NCI-H82 treated with DMSO at 0.1 percent for 48 hours (cell line): ENCODE data around the gene EPG5.
"Not testable (repeated sequence)": the region's sequence is repeated elsewhere in the genome, so short reads cannot be mapped to it uniquely, and the experiment has no call there.

Source experiments
- DNase-seq: peaks from one replicate; lab custom pipeline; 2025; ENCODE audit not compliant: unreplicated experiment; lab: John Stamatoyannopoulos, UW

EPG5 gene

DNA sequence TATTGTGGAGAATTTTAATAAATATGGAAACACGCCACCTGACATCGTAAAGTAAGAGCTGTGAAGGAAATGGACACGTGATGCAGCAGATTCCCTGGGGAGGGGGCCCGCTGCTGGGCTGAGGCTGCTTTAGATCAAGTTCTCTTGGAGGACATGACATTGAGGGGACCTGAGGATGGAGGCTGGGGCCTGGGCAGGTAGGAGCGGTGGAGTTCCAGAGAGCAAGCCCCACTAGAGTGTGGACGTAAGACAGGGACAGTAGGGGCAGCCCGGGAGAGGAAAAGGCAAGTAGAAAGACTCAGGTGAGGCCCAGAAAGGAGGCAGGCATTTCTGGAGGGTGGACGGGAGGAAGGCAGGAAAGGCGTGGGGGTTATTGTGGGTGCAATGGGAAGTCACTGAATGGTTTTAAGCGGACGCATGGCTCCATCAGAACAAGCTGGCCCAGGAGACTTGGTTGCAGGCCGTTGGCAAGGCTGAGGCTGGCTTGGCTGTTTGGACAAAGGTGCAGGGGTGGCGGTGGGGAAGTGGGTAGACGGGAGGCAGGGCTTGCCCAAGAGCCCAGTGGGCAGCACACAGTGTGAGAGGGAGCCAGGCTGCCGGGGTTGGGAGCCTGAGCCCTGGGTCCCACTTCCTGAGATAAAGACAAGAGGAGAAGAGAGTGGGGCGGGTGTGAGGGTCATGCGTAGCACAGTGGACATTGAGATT is 125.9 kb downstream of the EPG5 start:
- DNase-seq = no peak

DNA sequence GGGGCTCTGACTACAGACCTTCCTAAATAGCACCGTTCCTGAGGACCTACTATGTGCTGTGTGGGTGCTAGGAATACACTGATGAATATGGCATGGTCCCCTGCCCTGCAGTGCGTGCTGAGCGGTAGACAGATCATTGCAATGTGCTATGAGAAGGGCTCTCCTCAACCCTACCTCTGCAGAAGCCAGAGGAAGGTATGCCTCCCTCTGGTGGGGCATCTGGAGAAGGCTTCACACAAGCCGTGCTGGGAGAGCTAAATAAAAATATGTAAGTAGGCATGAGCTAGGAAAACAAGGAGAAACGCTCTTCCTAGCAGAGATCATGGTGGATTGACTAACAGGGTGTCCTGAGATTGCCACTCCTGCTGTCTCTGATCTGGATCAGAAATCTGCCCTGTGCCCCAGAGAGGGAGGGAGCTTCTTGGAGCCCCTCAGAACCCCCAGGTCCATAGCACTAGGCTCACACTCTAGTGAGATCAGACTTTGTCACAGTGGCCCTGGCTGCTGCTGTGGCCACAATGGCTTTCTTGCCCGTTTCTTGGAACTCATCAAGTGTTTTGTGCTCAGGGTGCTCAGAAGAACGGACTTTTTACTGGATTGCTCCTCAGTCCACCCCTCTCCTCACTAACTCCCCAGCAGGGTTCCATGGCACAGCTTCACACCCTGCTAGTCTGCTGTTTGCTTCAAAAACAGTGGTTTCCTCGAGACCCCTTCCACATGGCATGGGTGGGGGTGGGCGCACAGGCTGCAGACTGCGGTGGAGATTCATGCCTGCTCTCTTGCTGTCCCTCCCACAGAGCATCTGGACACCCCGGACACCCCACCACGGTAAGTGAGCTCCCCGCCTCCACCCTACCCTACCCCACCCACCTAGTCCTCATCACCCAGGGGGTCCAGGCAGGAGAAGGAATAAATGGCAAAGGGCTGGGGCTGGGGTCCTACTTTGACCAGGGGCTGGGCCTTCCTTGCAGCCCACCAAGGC is 127.4 kb downstream of the EPG5 start:
- no peak for DNase-seq

DNA sequence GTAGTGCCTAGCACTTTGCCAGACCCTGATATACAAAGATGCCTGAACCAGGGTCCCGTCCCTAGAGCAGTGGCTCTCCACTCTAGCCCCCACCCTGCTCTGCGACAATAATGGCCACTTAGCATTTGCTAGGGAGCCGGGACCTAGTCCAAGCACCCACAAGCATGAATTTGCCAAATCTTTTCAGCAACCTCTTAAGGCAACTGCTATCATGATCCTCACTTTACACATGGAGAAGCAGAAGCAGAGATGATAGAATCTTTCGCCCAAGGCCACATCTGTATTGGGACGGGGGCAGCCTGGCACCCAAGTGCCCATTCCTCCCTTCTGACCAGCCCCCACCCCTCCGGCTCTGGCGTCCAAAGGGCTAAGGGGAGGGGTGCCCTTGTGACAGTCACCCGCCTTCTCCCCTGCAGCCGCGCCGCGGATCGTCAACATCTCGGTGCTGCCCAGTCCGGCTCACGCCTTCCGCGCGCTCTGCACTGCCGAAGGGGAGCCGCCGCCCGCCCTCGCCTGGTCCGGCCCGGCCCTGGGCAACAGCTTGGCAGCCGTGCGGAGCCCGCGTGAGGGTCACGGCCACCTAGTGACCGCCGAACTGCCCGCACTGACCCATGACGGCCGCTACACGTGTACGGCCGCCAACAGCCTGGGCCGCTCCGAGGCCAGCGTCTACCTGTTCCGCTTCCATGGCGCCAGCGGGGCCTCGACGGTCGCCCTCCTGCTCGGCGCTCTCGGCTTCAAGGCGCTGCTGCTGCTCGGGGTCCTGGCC is 128.6 kb downstream of the EPG5 start:
- no peak for DNase-seq

DNA sequence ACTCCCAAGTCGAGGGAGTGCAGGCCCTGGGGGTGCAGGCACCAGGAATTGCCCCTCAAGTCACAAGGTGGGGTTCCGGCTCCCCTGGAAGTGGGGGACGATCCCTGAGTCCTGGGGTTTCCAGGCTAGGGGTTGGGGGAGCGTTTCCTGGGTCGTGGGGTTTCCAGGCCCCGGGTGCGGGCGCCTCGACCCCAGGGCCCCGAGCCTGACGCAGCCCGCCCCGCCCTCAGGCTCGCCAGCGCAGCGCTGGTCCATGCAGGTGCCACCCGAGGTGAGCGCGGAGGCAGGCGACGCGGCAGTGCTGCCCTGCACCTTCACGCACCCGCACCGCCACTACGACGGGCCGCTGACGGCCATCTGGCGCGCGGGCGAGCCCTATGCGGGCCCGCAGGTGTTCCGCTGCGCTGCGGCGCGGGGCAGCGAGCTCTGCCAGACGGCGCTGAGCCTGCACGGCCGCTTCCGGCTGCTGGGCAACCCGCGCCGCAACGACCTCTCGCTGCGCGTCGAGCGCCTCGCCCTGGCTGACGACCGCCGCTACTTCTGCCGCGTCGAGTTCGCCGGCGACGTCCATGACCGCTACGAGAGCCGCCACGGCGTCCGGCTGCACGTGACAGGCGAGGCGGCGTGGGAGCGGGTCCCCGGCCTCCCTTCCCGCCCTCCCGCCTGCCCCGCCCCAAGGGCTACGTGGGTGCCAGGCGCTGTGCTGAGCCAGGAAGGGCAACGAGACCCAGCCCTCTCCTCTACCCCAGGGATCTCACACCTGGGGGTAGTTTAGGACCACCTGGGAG is 129.7 kb downstream of the EPG5 start:
- DNase-seq = no peak

DNA sequence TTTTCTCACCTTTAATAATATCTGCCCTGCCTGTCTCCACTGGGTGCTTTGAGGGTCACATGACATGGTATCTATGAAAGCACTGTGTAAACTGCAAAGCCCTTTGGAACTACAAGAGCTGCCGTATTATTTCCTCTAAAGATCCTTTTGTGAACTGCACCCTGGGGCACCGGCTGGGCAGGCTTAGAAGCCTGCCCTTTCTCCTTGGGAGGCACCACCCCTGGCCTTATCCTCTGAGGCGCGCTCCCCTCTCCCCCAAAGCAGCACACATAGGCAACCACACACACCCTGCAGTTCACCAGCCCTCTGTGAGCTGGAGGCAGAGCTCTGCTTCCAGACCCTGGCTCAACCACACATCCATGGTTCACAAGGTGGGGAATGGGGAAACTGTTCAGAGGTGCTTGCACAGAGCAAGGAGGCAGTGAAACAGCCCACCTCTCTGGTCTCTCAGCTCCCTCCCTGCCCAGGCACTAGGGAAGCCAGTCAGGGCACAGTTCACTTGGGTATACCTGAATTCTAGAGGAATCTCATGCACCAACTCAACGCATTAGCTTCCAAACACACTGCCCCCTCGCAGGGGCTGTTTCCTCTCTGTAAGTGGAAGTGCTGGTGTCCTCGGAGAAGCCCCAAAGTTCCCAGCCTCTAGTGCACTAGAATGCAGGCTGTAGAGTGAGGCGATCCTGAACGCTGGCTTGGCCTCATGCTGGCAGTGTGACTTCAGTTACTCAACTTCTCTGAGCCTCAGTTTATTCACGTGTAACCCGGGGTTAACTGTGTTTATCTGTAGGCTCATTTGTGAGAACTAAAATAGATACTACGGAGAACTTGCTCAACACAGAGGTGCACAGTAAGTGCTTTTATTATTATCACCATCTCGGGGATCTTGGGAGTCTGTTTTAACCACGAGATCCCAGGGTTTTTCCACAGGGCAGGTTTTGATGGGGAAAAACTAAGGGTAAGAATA is 130.6 kb downstream of the EPG5 start:
- DNase-seq = no peak

DNA sequence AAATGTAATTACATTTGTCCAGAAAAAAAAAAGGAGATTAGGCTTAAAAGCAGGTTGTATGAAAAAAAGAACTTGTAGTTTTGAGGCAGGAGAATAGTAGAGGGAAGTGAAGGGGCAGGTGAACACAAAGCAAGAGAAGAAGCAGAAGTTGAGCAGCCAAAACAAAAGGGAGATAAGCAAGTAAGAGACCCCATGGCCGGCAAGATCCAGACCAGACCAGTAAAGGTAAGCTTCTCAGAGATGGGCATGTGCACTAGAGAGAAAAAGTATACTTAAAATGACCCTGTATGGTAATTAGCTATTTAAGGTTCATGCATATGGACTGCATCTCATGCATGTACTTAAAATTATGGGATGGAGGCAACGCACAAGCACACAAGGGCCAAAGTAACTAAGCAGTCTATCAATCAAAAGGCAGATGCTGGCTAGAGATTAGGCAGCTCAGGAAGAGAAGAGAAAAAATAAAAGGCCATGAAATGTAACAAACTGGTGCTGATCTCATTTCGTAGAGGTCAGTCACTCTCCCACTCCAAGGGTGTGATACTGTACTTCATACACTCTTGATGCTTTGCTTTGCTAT is 132.0 kb downstream of the EPG5 start:
- DNase-seq = no peak

DNA sequence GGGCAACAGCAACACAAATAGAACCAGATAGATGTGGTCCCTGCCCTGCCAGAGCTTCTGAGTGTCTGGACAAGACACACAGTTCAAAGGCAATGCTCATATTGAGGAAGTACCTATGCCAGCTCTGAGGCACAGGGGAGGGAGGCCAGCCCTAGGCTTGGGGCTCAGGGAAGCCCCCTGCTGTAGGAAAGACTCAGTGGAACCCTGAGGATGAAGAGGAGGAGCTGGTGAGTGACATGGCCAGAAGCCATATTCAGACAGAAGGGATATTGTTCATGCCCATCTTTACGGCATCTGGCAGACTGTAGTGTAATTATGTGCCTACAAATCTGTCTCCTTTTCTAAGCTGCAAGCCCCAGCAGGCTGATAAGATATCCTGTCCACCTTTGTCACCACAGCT is 132.8 kb downstream of the EPG5 start:
- no peak for DNase-seq

DNA sequence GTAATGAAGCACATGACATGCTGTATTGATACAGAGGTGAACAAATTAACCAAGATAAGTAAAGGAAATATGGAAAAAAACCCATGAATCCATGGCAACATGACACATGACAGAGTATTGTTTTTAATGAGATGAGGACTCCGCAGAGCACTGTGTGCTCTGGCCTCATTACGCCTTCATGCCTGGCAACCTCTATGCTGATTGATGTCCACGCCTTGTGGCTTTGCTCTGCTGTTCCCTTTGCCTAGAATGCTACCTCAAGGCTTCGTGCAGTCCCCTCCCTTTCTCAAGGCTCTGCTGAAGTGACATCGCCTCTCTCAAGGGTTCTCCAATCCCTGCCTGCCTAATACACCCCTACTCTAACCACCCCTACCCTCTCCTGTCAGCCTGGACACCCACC is 133.3 kb downstream of the EPG5 start:
- DNase-seq = no peak

DNA sequence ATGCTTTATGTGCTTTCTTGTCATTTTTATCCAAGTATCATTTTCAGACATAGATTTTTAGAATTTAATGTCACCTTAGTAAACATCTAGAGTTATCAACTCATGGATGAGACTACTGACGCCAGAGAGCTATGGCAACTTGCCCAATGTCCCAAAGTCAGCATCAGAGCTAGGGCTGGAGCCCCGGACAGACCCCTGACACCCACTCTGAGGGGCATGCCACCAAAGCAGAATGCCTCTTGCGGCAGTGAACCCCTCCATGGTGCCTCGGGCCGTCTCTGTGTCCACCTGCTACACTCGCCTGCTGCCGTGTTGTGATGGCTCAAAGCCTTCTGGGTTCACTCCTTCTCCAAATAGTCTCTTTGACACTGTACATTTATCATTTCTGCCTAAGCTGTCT is 136.2 kb downstream of the EPG5 start:
- DNase-seq = no peak

DNA sequence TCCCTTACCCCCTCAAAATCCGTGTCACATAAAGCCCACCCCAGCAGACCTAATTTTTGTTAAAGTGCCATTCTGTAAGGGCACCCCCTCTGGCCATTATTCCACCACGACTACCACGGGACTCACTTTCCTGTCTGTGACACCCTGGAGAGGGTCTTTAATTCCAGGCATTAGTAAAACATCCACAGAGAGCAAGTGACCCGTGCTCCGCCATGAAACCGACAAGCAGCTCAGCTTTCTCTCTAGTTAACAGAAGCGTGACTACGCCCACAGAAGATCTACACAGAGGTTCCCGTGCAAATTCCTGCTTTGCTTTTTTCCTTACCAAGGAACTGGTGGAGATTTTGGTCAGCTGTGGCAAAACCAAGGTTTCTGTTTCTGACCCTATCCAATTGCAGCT is 137.3 kb downstream of the EPG5 start:
- no peak for DNase-seq

DNA sequence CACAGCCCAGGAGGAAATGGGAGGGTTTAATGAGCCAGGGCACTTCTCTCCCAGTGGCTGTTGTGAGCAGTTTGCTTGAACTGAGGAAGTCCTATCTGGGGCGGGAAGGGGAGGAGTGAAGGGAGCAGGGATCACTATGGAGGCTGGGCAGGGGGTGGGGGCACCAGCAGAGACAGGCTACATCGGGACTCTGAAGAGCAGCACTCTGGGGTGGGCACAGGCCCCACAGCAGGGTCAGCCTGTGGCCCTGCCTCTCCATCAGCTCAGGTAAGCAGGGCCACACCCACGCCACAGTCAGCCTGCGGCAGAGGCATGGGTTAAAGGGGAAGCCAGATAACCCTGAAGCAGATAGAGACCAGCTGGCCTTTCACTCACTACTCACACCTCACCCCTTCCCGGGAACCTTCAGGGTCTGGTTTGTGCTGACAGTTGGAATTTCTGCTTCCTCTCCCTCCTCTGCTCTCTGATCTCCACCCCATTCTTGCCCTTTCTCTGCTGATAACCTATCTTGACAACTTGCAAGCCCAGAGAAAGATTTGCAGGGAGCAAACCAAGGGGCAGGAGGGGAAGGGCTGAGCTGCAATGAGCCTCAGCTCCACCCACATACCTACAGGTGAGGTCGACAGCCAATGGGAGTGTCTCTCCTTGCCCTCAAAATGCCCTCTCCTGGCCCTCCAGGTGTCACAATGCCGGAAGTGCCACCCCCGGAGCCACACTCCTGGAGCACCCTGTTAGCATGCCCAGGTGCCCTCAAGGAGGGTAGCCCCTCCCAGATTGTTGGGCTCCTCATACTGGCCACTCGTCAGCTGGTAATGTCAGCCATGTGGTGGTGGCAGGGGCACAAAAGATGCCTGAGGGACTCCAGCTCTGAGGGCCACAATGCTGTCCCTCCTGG is 138.0 kb downstream of the EPG5 start:
- DNase-seq = no peak

DNA sequence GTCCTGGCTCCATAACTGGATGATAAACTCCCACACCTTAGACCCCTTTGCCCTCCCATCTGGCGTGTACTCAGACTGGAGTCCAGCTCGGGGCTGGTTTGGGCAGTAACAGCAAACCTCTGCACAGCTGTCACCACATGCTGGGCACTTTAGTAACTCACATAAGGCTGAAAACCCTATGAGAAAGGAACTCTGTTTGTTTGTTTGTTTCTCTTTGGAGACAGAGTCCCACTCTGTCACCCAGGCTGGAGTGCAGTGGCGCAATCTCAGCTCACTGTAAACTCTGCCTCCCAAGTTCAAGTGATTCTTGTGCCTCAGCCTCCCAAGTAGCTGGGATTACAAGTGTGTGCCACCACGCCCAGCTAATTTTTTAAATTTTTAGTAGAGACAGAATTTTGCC is 140.4 kb downstream of the EPG5 start:
- DNase-seq = not testable (repeated sequence)

DNA sequence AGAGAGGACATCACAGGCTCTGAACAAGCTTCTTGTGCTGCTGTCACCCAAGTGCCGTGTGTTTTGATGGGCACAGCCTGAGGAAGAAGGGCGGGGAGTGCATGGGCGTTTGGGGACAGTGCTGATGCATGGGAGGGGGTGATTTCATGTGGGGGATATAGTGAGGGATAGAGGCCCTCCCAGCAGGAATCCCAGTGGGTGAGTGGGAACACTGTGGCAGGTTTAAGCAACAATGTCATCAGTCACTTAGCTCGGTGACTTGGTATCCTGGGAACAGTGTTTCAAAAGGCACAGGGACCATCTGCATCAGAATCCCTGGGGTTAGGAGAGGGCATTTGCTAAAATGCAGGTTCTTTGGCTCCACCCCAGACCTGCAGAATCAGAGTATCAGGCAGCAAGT is 141.0 kb downstream of the EPG5 start:
- DNase-seq = no peak

DNA sequence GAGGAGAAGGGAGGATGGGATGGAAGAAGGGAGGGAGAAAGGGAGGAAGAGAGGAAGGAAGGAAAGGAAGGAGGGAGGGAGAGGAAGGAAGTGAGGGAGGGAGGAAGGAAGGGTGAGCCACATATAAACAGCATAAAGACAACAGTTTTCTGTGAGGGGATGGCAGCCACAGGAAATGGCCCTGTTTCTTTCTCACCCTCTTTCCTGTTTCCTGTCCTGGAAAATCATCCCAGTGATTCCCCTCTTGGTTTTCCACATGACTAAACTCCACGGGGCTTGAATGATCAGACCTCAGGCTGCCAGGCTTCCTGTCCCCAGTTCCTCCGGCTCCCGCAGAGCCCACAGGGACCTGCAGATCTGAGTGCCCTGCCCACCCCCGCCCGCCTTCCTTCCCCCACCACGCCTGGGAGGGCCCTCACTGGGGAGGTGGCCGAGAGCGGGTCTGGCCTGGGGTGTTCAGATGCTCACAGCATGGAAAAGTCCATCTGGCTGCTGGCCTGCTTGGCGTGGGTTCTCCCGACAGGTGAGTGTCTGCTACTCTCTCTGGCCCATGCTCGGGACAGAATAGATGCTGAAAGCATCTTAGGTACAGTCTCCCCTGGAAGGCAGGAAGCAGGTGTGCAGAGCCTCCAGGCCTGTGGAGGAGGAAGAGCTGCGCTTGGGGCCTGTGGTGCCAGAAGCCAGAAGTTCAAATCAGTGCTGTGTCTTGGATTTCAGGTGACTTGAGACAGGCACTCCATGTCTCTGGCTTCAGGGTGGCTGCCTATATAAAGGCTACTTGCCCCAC is 141.7 kb downstream of the EPG5 start, which contains the start of gene SIGLEC15:
Gene SIGLEC15, plus strand, starts transcription at position 418 of the 787 bp plus-strand sequence. Its CDS starts 54 bp downstream, at position 472.
- DNase-seq = no peak

DNA sequence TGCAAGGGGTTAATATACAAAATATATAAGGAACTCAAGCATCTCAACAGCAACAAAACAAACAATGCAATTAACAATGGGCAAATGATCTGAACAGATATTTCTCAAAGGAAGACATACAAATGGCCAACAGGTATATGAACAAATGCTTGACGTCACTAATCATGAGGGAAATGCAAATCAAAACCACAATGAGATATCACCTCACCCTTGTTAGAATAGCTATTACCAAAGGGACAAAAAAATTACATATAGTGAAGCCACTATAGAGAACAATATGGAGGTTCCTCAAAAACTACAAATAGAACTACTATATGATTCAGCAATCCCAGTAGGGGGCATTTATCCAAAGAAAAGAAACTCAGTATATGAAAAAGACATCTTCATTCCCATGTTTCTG is 145.4 kb downstream of the EPG5 start:
- no peak for DNase-seq

DNA sequence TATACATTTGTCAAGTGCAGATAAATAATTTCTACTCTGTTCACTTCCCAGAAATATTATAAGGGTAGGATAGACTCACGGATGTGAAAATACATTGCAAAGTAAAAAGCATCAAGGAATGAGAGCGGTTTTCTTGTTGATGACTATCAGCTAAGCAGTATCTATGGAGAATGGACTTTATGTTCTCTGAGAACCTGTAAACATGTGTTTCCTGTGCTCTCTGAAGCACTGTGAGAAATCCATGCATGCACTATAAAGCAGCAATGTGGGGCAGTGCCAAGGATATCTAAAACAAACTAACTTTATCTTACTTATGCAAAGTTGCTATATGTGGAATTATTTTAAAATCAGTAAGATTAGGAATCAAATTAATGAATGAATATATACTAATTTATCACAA is 146.1 kb downstream of the EPG5 start:
- no peak for DNase-seq

DNA sequence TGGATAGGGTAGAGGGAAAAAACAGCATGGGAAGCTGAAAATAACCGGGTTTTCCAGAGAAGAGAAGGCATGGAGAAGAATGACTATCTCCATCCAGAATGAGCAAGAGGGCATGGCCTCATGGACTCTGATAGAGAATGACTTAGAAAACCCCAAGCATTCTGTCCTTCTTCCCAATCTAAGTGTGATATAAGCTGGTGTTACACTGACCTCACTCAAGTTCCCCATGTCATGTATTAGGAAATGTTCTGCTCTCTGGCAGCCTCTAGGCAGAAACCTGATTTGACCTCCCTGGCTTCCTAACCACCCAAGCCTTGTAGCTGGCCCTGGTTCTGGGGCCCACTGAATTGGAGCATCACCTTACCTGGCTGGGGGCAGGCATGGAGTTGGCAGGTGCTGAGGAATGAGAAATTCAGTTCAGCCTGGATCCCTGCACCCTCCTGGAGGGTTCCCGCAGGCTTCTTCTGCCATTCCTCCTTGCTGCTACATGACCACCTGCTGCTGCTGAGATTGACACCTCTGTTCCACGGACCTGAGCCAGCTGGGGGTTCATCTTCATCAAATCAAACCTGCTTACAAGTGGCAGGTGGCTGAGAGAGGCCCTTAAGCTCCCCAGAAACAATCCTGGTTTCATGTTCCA is 146.9 kb downstream of the EPG5 start:
- DNase-seq = no peak
